GM21390 (cell line): ENCODE data around the gene CAMK2B.

Experiments used
- ATAC-seq: cut with Tn5 transposase; IDR thresholded peaks from one replicate; pipeline ENCODE4 v1.9.1; 2021; ENCODE audit not compliant: unreplicated experiment

Gene CAMK2B

GRCh38 chr7:44287488-44288380, 37.7 kb downstream of the CAMK2B start:
- ATAC-seq, result no peak

- no peak for ATAC-seq
Observed at GRCh38 chr7:44286618-44287487, 38.5 kb downstream of the CAMK2B start.

GRCh38 chr7:44286182-44286617, 39.2 kb downstream of the CAMK2B start:
- no peak for ATAC-seq

GRCh38 chr7:44285561-44285960, 39.8 kb downstream of the CAMK2B start:
- ATAC-seq, result no peak

GRCh38 chr7:44284881-44285541, 40.4 kb downstream of the CAMK2B start:
- no peak for ATAC-seq

GRCh38 chr7:44284216-44284615, 41.2 kb downstream of the CAMK2B start:
- no peak for ATAC-seq

- no peak for ATAC-seq
Observed at GRCh38 chr7:44283381-44284211, 41.8 kb downstream of the CAMK2B start.

GRCh38 chr7:44282601-44283171, 42.7 kb downstream of the CAMK2B start:
- no peak for ATAC-seq

GRCh38 chr7:44281811-44282600, 43.4 kb downstream of the CAMK2B start:
- no peak for ATAC-seq

GRCh38 chr7:44280993-44281721, 44.2 kb downstream of the CAMK2B start:
- no peak for ATAC-seq

GRCh38 chr7:44280636-44280992, 44.8 kb downstream of the CAMK2B start:
- no peak for ATAC-seq

- no peak for ATAC-seq
Observed at GRCh38 chr7:44279731-44280505, 45.5 kb downstream of the CAMK2B start.

- ATAC-seq, result no peak
Observed at GRCh38 chr7:44279286-44279685, 46.1 kb downstream of the CAMK2B start.

- no peak for ATAC-seq
Observed at GRCh38 chr7:44278451-44279161, 46.8 kb downstream of the CAMK2B start.

GRCh38 chr7:44277851-44278250, 47.5 kb downstream of the CAMK2B start:
- ATAC-seq, result no peak

GRCh38 chr7:44277391-44277790, 48.0 kb downstream of the CAMK2B start:
- ATAC-seq, result no peak

- no peak for ATAC-seq
Observed at GRCh38 chr7:44276571-44277221, 48.7 kb downstream of the CAMK2B start.
